SU-DHL-6 (cell line): ENCODE data around the gene LRRFIP1.

Experiments used
- H2AFZ ChIP-seq: fragments of 200-600 bp; sonication (generic); 2 replicates; pipeline ENCODE4 v1.6.1; 2014; ENCODE audit warnings: low read depth, mild to moderate bottlenecking, moderate library complexity, mixed read lengths, antibody characterized with exemption, low read length; ENCODE audit not compliant: severe bottlenecking
- H3F3A ChIP-seq: fragments of 200-600 bp; shearing (Covaris generic); 2 replicates; pipeline ENCODE4 v1.6.0; 2016; ENCODE audit warnings: antibody characterized with exemption, mild to moderate bottlenecking; ENCODE audit not compliant: insufficient read depth
- H3K27ac ChIP-seq: fragments of 200-600 bp; sonication (generic); 2 replicates; pipeline ENCODE4 v1.5.1; 2016; ENCODE audit warnings: low read depth, mild to moderate bottlenecking, low read length, moderate library complexity, mixed read lengths
- H3K27me3 ChIP-seq: fragments of 200-600 bp; sonication (generic), shearing (Covaris generic); 2 replicates; pipeline ENCODE4 v1.6.0; 2014; ENCODE audit warnings: mild to moderate bottlenecking, low read length
- H3K36me3 ChIP-seq: fragments of 200-600 bp; sonication (generic); 2 replicates; pipeline ENCODE4 v1.6.1; 2014; ENCODE audit warnings: mild to moderate bottlenecking, low read length, mixed read lengths
- H3K4me2 ChIP-seq: fragments of 300-600, 200-600 bp; shearing (Covaris generic), sonication (generic); 2 replicates; pipeline ENCODE4 v1.6.0; 2014; ENCODE audit warnings: low read length, low read depth, mild to moderate bottlenecking; ENCODE audit not compliant: poor library complexity, severe bottlenecking
- H3K4me3 ChIP-seq: fragments of 200-600 bp; sonication (generic); 2 replicates; pipeline ENCODE4 v1.5.1; 2014; ENCODE audit warnings: antibody characterized with exemption, low read length, mild to moderate bottlenecking, mixed read lengths; ENCODE audit not compliant: insufficient read depth, poor library complexity, severe bottlenecking
- H3K79me2 ChIP-seq: fragments of 200-600 bp; sonication (generic); 2 replicates; pipeline ENCODE4 v1.6.1; 2014; ENCODE audit warnings: mild to moderate bottlenecking, low read length, moderate library complexity; ENCODE audit not compliant: insufficient read depth
- H3K9ac ChIP-seq: fragments of 200-600 bp; sonication (generic); 2 replicates; pipeline ENCODE4 v1.7.0; 2014; ENCODE audit warnings: mild to moderate bottlenecking, low read length
- H3K9me2 ChIP-seq: fragments of 200-600 bp; sonication (generic); replicated peaks from 2 replicates; pipeline ENCODE4 v1.6.1; 2014; ENCODE audit warnings: low read length; ENCODE audit not compliant: insufficient read depth
- H3K9me3 ChIP-seq: fragments of 200-600 bp; sonication (generic); 2 replicates; pipeline ENCODE4 v1.6.1; 2014; ENCODE audit warnings: low read length, mixed read lengths; ENCODE audit not compliant: insufficient read depth
- H4K20me1 ChIP-seq: fragments of 200-600 bp; sonication (generic); 2 replicates; pipeline ENCODE4 v1.6.1; 2014; ENCODE audit warnings: low read depth, mild to moderate bottlenecking, antibody characterized with exemption, low read length, moderate library complexity, mixed read lengths
- EZH2phosphoT487 ChIP-seq: fragments of 200-600 bp; sonication (generic), shearing (Covaris generic); conservative IDR thresholded peaks from 2 replicates; pipeline ENCODE4 v1.6.1; 2018; ENCODE audit warnings: mild to moderate bottlenecking, antibody characterized with exemption, low read length, moderate library complexity, mixed read lengths
- TF ChIP-seq, protein P1 (sequence below): fragments of 200-600 bp; sonication (generic); IDR thresholded peaks from one replicate; pipeline ENCODE4 v1.5.1; 2017; ENCODE audit warnings: antibody characterized with exemption, mild to moderate bottlenecking, low read length, moderate library complexity; ENCODE audit not compliant: insufficient read depth, poor library complexity, severe bottlenecking

LRRFIP1 gene

DNA sequence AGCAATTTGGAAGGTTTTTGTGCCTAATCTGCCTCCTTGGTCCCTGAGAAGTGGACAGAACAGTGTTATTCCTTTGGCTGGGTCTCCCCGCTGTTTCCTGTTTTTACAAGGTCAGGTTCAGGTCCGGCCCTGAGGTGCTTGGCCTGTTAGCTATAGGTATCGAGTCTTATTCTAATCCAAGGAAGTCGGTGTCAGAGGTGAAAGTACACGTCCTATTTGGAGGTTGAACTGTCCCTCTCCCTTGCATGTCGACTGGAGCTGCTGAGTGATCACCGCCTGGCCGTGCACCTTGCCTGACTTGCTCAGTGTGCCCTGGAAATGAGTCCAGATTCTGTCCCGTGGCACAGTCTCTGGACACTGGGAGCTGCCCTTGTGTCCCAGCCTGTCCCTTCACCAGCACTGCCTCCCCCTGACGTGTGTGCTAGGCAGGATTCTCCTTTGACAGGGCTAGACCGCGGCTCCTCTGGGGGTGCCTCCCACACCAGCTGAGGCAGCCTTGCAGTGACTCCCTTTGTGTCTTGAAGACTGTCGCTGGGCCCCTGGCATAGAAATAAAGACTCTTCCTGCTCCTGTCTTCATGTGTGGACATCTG is 105.5 kb downstream of the LRRFIP1 start:
- H3K79me2 ChIP-seq: no peaks in the 10 kb centered on the region
- no peak overlapping the region for H3K27ac ChIP-seq
- no peak overlapping the region for H2AFZ ChIP-seq
- no peaks in the 10 kb centered on the region for H3K9me3 ChIP-seq
- H3K9me2 ChIP-seq: no peaks in the 10 kb centered on the region
- no peaks in the 10 kb centered on the region for H3K27me3 ChIP-seq
- H3K4me2 ChIP-seq: no peak overlapping the region
- no peaks in the 10 kb centered on the region; the same call in 1 of the 2 replicates for H4K20me1 ChIP-seq
- H3K4me3 ChIP-seq: no peak overlapping the region
- H3K36me3 ChIP-seq: no peaks in the 10 kb centered on the region
- no peak overlapping the region for H3K9ac ChIP-seq
- no peaks in the 10 kb centered on the region for H3F3A ChIP-seq
- no peak for TF ChIP-seq EZH2phosphoT487
- TF ChIP-seq, protein P1, sequence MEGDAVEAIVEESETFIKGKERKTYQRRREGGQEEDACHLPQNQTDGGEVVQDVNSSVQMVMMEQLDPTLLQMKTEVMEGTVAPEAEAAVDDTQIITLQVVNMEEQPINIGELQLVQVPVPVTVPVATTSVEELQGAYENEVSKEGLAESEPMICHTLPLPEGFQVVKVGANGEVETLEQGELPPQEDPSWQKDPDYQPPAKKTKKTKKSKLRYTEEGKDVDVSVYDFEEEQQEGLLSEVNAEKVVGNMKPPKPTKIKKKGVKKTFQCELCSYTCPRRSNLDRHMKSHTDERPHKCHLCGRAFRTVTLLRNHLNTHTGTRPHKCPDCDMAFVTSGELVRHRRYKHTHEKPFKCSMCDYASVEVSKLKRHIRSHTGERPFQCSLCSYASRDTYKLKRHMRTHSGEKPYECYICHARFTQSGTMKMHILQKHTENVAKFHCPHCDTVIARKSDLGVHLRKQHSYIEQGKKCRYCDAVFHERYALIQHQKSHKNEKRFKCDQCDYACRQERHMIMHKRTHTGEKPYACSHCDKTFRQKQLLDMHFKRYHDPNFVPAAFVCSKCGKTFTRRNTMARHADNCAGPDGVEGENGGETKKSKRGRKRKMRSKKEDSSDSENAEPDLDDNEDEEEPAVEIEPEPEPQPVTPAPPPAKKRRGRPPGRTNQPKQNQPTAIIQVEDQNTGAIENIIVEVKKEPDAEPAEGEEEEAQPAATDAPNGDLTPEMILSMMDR: no peak

DNA sequence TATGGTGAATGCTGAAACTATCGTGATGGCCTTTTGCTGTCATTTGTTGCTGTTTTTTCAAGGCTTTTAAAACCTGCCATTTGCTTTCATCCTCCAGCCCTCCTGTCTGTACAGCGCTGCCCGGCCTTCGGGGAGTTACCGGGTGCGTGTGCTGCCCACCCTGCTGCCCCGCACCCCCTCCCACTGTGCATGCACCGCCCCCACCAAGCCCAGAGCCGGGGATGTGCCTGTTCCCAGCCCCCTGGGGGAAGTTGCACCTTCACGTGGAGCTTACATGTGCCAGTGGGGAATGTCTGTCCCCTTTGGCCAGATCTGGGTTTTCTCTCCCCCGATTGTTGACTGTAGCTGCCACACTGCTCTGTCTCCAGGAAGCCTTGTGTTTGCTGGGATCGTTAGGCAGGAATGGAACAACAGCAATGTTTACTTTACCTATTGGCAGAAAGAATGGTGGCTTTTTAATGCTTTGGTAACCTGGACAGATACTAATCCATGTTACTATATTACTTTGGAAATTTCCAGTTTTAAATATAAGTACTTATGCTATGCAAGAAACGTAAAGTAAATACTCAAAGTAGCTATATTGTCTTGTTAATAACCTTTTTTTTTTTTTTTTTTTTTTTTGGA is 106.4 kb downstream of the LRRFIP1 start:
- H3K9ac ChIP-seq: no peak overlapping the region
- H3K27ac ChIP-seq: no peak overlapping the region
- no peak overlapping the region for H3K4me2 ChIP-seq

DNA sequence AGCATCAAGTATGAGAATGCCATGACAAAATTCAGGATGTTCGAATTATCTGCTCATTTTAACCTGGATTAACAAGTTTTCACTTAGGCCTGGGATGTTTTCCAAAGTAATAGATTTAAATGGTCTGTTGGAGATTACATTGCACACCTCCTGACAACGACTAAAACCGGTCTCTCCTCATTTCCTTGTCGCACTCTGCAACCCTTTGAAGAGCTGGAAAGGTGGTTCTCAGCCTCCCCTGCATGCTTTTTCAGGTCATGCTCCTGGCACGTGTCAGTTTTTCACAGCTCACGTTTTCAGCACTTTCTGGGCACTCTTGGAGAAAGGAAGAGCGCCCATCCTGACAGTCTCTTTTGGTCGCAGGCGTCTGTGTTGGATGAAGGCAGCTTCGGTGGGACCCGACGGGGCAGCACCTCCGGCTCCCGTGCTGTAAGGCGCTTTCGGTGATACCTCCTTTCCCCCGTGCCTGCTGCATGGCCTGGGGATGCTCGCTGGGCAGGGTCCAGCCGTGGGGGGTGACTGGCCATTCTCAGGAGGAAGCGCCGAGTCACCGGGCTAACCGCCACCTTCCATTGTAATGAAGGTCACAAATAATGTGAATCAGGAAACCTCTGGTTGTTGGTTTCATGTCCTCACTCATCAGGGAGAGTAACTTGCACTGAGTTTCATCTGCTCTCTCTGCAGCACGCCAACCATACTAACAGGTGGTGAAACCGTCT is 107.7 kb downstream of the LRRFIP1 start:
- no peaks in the 10 kb centered on the region for H3K36me3 ChIP-seq
- no peaks in the 10 kb centered on the region for H3K79me2 ChIP-seq
- H3K9me3 ChIP-seq: no peaks in the 10 kb centered on the region
- H3K4me3 ChIP-seq: no peak overlapping the region
- H2AFZ ChIP-seq: no peak overlapping the region
- no peak overlapping the region for H3K9ac ChIP-seq
- H3K4me2 ChIP-seq: no peak overlapping the region
- no peaks in the 10 kb centered on the region for H3K27me3 ChIP-seq
- H3K27ac ChIP-seq: no peak overlapping the region
- H4K20me1 ChIP-seq: no peaks in the 10 kb centered on the region; the same call in 1 of the 2 replicates
- H3K9me2 ChIP-seq: no peaks in the 10 kb centered on the region
- no peaks in the 10 kb centered on the region for H3F3A ChIP-seq
- TF ChIP-seq EZH2phosphoT487: no peak
- TF ChIP-seq, protein P1: no peak

More for the DNA sequence above, 106.4 kb downstream of the LRRFIP1 start:
- H2AFZ ChIP-seq: no peak overlapping the region
- H3K79me2 ChIP-seq: no peaks in the 10 kb centered on the region
- H4K20me1 ChIP-seq: no peaks in the 10 kb centered on the region; the same call in 1 of the 2 replicates
- TF ChIP-seq EZH2phosphoT487: no peak
- TF ChIP-seq, protein P1: no peak
- H3K27me3 ChIP-seq: no peaks in the 10 kb centered on the region
- no peaks in the 10 kb centered on the region for H3K9me3 ChIP-seq
- no peak overlapping the region for H3K4me3 ChIP-seq
- no peaks in the 10 kb centered on the region for H3K9me2 ChIP-seq
- H3F3A ChIP-seq: no peaks in the 10 kb centered on the region
- no peaks in the 10 kb centered on the region for H3K36me3 ChIP-seq
